Measurements from ENCODE around the gene LMNA. TPM values are rescaled to one million over a fixed set of nuclear protein-coding genes. Genes with fewer than 3 reads are reported as not detected.
A peak's percentile ranks its signal among the peaks of the same experiment; 100 is the strongest.

Gene LMNA
- total and polyA plus RNA-seq, 2 experiments from 2014 or later, result 1,219 to 1,230 TPM

DNA sequence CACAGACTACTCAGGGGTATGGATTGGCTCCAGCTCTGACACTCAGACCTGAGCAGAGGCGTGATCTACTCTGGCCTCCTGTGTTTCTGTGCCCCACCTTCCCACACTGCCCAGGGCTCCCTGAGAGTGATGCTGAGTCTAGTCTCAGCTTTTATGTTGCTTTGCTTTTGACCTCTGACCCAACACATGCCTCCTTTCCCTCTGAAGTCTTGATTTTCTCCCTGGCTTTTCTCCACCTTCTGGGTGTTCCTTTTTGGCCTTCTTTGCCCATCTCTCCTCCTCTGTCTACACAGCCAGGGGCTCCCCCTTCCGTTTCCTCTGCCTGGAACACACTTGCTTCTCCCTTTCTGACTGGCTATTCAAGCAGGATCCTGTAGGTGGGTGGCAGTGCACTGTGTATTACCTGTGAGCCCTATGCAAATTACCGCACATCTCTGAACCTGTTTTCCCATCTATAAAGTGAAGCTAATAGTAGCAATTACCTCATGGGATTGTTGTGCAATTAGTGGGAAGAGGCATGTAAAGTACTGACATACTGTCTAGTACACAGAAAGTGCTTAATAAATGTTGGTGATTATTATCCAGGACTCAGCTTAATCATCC, 18.5 kb upstream of the LMNA start:
- no peak overlapping the region for H3K4me3 ChIP-seq
- no peaks in the 10 kb centered on the region for H3K9me3 ChIP-seq (ENCODE audit: low read depth)
- H3K4me2 ChIP-seq (ENCODE audit: unreplicated experiment), result no peak overlapping the region
- peak overlapping the region; percentile 81; the same call in 1 of the 2 replicates for H3K9ac ChIP-seq
- peaks cover 7% of the 10 kb centered on the region; the same call in 1 of the 2 replicates for H3F3A ChIP-seq (ENCODE audit: insufficient read depth)
- no peak for TF ChIP-seq EZH2phosphoT487 (IDR thresholded peaks at IDR 0.05; ENCODE audit: insufficient read depth, low read depth)
- TF ChIP-seq EZH2 (IDR thresholded peaks at IDR 0.05; ENCODE audit: insufficient read depth, poor library complexity, severe bottlenecking), result no peak
- peaks cover 14% of the 10 kb centered on the region; the same call in 1 of the 2 replicates for H3K79me2 ChIP-seq (ENCODE audit: insufficient read depth)
- H3K4me1 ChIP-seq (ENCODE audit: insufficient read depth), result peaks cover 13% of the 10 kb centered on the region
- no peak overlapping the region for H2AFZ ChIP-seq
- no peaks in the 10 kb centered on the region for H3K27me3 ChIP-seq (replicated peaks; ENCODE audit: insufficient read depth)
- peak overlapping the region; percentile 82 for H3K27ac ChIP-seq
- in situ Hi-C loops (cut with MboI), result loop anchor here (5.0 to 10.0 kb wide), 2 partner anchors 36 to 129 kb away; no protein-coding TSS in a partner anchor
- no peaks in the 10 kb centered on the region for H3K36me3 ChIP-seq (ENCODE audit: low read depth)
- WGBS, 2 experiments (ENCODE audit: low coverage in 1 of 2, low lambda C conversion rate in 2 of 2, missing lambda C conversion rate in 2 of 2), result 78 to 94% methylated on average over 3 of the region's 3 CpGs
- H4K20me1 ChIP-seq (ENCODE audit: insufficient read depth), result no peaks in the 10 kb centered on the region
- H3K9me2 ChIP-seq (ENCODE audit: insufficient read depth), result no peaks in the 10 kb centered on the region
- peak; percentile 34 for DNase-seq

DNA sequence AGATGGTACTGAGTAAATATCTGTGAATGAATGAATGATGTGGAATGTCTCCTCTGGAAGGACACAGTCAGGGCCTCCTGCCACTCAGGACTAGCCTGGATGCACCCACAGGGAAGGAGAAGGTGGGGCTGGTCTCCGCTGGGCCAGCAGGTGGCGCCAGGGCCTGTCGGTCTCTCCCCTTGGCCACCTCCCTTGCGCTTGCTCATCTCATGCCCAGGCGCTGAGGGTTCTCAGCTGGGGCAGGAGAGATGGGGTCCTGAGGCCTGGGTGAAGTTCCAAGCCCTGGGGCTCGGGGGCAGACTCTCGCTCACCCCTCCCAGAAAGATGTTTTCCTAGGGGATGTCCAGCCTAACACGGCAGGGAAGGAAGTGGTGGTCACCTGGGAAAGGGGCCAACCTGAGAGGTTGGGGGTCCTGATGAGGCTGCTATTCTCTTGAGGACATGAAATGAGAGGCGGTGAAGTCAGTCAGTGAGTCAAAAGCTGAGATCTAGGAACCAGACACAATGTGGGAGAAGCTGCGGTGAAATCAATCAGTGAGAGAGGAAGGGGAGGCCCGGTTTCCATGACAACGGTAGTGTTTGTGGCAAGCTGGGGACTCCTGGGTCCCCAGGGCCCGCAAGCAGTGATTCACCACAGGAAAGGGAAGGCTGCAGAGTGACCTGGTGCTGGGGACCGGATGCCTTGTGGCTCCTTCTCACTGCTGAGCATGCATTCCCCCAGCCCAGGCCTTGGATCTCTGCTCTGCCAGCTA, 17.7 kb upstream of the LMNA start:
- peak overlapping the region; percentile 81 for H3K9ac ChIP-seq
- WGBS, 2 experiments (ENCODE audit: low coverage in 1 of 2, low lambda C conversion rate in 2 of 2, missing lambda C conversion rate in 2 of 2), result 15 to 17% methylated on average over 14 of the region's 14 CpGs
- H2AFZ ChIP-seq, result peak overlapping the region; percentile 48; the same call in 1 of the 2 replicates
- in situ Hi-C loops (cut with MboI), result loop anchor here (5.0 to 10.0 kb wide), 2 partner anchors 35 to 128 kb away; no protein-coding TSS in a partner anchor
- H3K27me3 ChIP-seq (replicated peaks; ENCODE audit: insufficient read depth), result no peaks in the 10 kb centered on the region
- H3K9me2 ChIP-seq (ENCODE audit: insufficient read depth), result no peaks in the 10 kb centered on the region
- H3K9me3 ChIP-seq (ENCODE audit: low read depth), result no peaks in the 10 kb centered on the region
- H3K79me2 ChIP-seq (ENCODE audit: insufficient read depth), result peaks cover 14% of the 10 kb centered on the region; the same call in 1 of the 2 replicates
- H4K20me1 ChIP-seq (ENCODE audit: insufficient read depth), result no peaks in the 10 kb centered on the region
- DNase-seq, result peak; percentile 94
- H3K4me1 ChIP-seq (ENCODE audit: insufficient read depth), result peaks cover 15% of the 10 kb centered on the region
- no peak overlapping the region for H3K4me3 ChIP-seq
- H3K4me2 ChIP-seq (ENCODE audit: unreplicated experiment), result peak overlapping the region; percentile 51
- no peaks in the 10 kb centered on the region for H3K36me3 ChIP-seq (ENCODE audit: low read depth)
- H3F3A ChIP-seq (ENCODE audit: insufficient read depth), result peaks cover 7% of the 10 kb centered on the region; the same call in 1 of the 2 replicates
- H3K27ac ChIP-seq, result peak overlapping the region; percentile 82
- TF ChIP-seq EZH2phosphoT487 (IDR thresholded peaks at IDR 0.05; ENCODE audit: insufficient read depth, low read depth), result no peak
- TF ChIP-seq EZH2 (IDR thresholded peaks at IDR 0.05; ENCODE audit: insufficient read depth, poor library complexity, severe bottlenecking), result no peak

DNA sequence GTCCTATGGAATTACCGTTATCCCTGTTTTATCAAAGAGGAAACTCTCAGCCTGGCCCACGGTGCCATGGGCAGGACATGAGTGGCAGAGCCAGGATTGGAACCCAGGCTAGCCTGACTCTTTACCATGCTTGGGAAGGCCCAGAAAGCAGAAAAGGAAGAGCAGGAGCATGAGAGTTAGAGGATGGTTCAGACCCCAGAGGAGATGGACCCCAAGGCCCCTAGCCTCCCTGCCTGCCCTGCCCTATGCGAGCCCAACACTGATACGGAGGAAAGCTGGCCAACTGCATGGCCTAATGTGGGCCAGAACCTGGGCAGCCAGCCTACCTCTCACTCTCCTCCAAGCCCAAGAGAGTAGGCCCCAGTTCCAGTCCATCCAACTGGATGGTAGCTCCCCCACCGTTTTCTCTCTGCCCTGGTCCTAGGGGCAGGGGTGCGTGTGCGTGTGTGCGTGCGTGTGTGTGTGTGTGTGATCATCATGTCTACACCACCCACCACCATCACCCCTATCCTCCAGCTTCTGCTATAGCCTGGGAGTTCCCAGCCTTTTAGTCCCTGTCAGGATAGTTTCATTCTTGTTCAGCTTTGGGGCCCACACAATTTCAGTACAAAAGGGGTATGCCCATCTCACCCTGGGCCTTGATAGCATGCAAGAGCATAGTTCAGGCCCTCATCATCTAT, 16.9 kb upstream of the LMNA start:
- Histone ChIP-seq H3K4me2 (ENCODE audit: unreplicated experiment) (no peak overlapping the region), H3K27me3 (replicated peaks; ENCODE audit: insufficient read depth) (no peaks in the 10 kb centered on the region), H3K9me2 (ENCODE audit: insufficient read depth) (no peaks in the 10 kb centered on the region), H3K4me1 (ENCODE audit: insufficient read depth) (peaks cover 23% of the 10 kb centered on the region), H3K9me3 (ENCODE audit: low read depth) (no peaks in the 10 kb centered on the region), H2AFZ (no peak overlapping the region), H4K20me1 (ENCODE audit: insufficient read depth) (no peaks in the 10 kb centered on the region), H3K36me3 (ENCODE audit: low read depth) (no peaks in the 10 kb centered on the region), H3K79me2 (ENCODE audit: insufficient read depth) (peaks cover 14% of the 10 kb centered on the region; the same call in 1 of the 2 replicates), H3K27ac (peak overlapping the region; percentile 82), H3K9ac (peak overlapping the region; percentile 81), H3K4me3 (no peak overlapping the region), H3F3A (ENCODE audit: insufficient read depth) (peaks cover 7% of the 10 kb centered on the region; the same call in 1 of the 2 replicates)
- in situ Hi-C loops (cut with MboI), result loop anchor here (5.0 to 10.0 kb wide), 2 partner anchors 35 to 127 kb away; no protein-coding TSS in a partner anchor
- no peak for DNase-seq
- 95 to 97% methylated on average over 9 of the region's 9 CpGs for WGBS, 2 experiments (ENCODE audit: low coverage in 1 of 2, low lambda C conversion rate in 2 of 2, missing lambda C conversion rate in 2 of 2)
- TF ChIP-seq EZH2 (IDR thresholded peaks at IDR 0.05; ENCODE audit: insufficient read depth, poor library complexity, severe bottlenecking) (no peak), EZH2phosphoT487 (IDR thresholded peaks at IDR 0.05; ENCODE audit: insufficient read depth, low read depth) (no peak)

DNA sequence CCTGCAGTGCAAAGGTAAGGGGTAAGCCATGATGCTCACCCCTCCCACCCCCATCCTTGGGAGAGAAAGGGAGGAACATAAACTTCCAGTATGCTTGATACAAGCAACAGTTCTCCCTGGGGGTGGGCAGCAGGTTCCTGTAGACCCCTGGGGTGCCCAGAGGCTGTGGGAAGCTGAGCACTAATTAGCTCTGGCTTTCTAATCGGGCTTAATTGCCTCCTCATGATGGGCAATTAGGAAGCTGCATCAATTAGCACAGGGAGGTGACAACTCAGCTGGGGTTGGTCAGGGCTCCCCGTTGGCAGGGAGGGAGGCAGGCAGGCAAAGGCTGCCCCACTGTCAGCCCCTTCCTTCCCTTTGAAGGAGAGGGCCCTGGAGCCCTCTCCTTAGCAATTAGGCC, 15.7 kb upstream of the LMNA start:
- Histone ChIP-seq H3K27ac (no peak overlapping the region), H4K20me1 (ENCODE audit: insufficient read depth) (no peaks in the 10 kb centered on the region), H3K79me2 (ENCODE audit: insufficient read depth) (peaks cover 14% of the 10 kb centered on the region; the same call in 1 of the 2 replicates), H3K4me2 (ENCODE audit: unreplicated experiment) (no peak overlapping the region), H3K9me3 (ENCODE audit: low read depth) (no peaks in the 10 kb centered on the region), H3K27me3 (replicated peaks; ENCODE audit: insufficient read depth) (no peaks in the 10 kb centered on the region), H3K36me3 (ENCODE audit: low read depth) (no peaks in the 10 kb centered on the region), H3K4me3 (no peak overlapping the region), H3K9me2 (ENCODE audit: insufficient read depth) (no peaks in the 10 kb centered on the region), H3F3A (ENCODE audit: insufficient read depth) (peaks cover 7% of the 10 kb centered on the region; the same call in 1 of the 2 replicates), H3K4me1 (ENCODE audit: insufficient read depth) (peaks cover 34% of the 10 kb centered on the region), H3K9ac (no peak overlapping the region), H2AFZ (no peak overlapping the region)
- no peak for DNase-seq
- in situ Hi-C loops (cut with MboI), result loop anchor here (5.0 to 10.0 kb wide), 2 partner anchors 34 to 126 kb away; no protein-coding TSS in a partner anchor
- WGBS, 2 experiments (ENCODE audit: low coverage in 1 of 2, low lambda C conversion rate in 2 of 2, missing lambda C conversion rate in 2 of 2), result 92 to 100% methylated on average over 2 of the region's 2 CpGs
- TF ChIP-seq EZH2 (IDR thresholded peaks at IDR 0.05; ENCODE audit: insufficient read depth, poor library complexity, severe bottlenecking) (no peak), EZH2phosphoT487 (IDR thresholded peaks at IDR 0.05; ENCODE audit: insufficient read depth, low read depth) (no peak)

Measured in GM23248 (cell line).